ENCODE measurements around the gene TMEM259.
A peak's percentile ranks its signal among the peaks of the same experiment; 100 is the strongest.

TMEM259 gene

DNA sequence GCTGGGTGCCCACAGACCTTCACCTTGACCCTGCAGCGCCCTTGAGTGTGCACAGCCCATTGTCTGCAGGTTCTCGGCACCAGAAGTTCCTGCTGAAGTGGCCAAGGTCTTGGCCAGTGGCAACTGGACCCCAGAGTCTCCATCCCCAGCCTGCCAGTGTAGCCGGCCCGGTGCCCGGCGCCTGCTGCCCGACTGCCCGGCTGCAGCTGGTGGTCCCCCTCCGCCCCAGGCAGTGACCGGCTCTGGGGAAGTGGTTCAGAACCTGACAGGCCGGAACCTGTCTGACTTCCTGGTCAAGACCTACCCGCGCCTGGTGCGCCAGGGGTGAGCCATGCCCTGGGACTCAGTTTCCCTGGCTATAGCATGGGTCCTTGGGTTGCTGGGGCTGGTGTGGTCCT lies 34.1 kb upstream of the TMEM259 start:
- no peak for DNase-seq

- no peak for DNase-seq
Observed at GRCh38 chr19:1054102-1055027, 33.4 kb upstream of the TMEM259 start.

DNA sequence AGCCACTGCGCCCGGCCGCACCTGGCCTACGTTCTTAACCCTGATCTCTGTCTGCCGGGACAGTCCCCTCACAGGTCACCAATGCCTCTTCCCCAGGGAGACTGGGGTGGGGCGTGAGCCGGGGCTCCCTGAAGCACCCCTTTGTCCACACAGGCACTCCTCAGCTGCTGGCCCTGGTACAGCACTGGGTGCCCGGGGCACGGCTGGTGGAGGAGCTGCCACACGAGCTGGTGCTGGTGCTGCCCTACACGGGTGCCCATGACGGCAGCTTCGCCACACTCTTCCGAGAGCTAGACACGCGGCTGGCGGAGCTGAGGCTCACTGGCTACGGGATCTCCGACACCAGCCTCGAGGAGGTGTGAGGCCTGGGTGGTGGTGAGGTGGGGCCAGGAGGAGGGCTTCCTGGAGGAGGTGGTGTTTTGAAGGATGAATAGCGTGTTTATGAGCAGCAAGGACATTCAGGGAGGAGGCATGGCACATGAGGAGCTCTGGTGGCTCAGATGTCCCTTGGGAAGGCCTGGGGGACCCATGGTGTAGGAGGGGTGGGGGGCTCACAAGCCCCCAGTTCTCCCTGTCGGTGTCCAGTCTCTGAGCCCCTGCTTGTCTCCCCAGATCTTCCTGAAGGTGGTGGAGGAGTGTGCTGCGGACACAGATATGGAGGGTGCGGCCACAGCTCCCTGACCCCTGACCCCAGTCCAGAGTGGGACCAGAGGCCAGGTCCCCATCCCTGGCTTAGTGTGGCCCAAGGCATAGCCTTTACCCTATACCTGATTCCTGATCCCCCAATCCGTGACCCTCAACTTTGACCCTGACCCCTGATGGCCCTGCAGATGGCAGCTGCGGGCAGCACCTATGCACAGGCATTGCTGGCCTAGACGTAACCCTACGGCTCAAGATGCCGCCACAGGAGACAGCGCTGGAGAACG lies 32.5 kb upstream of the TMEM259 start:
- DNase-seq, result no peak

DNA sequence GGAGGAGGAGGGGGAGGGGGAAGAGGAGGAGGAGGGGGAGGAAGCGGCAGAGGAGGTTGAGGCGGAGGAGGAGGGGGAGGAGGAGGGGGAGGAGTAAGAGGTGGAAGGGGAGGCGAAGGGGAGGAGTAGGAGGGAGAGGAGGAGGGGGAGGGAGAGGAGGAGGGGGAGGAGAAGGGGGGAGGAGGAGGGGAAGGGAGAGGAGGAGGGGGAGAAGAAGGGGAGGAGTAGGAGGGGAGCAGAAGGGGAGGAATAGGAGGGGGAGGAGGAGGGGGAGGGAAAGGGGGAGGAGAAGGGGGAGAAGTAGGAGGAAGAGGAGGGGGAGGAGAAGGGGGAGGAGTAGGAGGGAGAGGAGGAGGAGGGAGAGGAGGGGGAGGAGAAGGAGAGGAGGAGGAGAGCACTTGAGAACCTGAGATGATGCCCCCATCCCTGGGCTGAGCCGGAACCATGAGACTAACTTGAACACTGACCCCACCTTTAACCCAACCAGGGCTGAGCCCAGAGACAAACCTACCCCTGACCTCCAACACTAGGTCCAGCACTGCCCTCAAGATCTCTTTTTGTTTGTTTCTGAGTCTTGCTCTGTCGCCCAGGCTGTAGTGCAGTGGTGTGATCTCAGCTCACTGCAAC lies 31.5 kb upstream of the TMEM259 start:
- DNase-seq, result no peak

GRCh38 chr19:1051791-1052190 lies 30.9 kb upstream of the TMEM259 start:
- DNase-seq, result no peak

DNA sequence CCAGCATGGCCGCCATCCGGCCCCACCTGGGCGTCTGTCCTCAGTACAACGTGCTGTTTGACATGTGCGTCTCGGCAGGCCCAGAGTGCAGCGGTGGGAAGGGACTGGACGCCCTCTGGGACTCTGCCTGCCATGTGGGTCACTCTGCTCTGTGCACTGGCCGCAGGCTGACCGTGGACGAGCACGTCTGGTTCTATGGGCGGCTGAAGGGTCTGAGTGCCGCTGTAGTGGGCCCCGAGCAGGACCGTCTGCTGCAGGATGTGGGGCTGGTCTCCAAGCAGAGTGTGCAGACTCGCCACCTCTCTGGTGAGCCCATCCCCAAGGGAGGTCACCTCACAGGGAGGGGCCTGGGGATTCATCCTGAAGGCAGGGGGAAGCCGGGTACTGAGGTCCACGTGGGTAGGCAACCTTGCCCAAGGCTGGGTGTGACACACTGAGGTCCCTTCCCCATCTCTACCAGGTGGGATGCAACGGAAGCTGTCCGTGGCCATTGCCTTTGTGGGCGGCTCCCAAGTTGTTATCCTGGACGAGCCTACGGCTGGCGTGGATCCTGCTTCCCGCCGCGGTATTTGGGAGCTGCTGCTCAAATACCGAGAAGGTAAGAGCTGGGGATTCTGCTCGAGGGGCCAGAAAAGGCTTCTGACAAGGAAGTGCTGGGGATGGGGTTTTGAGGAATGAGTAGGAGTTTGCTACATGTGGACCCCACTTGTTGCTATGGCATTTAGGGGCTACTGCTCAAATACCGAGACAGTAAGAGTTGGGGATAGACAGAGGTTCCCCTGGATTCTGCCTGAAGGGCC lies 30.3 kb upstream of the TMEM259 start:
- no peak for DNase-seq

DNA sequence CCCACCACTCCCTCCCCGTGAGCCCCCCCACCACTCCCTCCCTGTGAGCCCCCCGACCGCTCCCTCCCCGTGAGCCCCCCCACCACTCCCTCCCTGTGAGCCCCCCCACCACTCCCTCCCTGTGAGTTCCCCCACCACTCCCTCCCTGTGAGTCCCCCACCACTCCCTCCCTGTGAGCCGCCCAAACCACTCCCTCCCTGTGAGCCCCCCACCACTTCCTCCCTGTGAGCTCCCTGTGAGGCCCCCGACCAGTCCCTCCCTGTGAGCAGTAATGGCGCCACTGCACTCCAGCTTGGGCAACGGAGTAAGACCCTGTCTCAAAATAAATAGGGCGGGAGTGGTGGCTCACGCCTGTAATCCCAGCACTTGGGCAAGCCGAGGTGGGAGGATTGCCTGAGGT lies 28.9 kb upstream of the TMEM259 start:
- DNase-seq, result no peak

DNA sequence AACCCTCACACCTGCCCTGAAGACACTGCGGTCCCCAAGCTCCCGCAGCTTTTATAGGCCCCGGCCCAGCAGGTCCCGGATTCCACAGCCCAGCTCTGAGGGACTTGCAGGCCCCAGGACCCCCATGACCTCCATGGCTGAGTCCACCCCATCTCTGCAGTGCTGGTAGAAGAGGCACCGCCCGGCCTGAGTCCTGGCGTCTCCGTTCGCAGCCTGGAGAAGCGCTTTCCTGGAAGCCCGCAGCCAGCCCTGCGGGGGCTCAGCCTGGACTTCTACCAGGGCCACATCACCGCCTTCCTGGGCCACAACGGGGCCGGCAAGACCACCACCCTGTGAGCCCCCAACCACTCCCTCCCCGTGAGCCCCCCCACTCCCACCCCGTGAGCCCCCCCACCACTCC lies 28.2 kb upstream of the TMEM259 start:
- no peak for DNase-seq

- DNase-seq, result no peak
Observed at GRCh38 chr19:1047696-1048147, 26.8 kb upstream of the TMEM259 start.

DNA sequence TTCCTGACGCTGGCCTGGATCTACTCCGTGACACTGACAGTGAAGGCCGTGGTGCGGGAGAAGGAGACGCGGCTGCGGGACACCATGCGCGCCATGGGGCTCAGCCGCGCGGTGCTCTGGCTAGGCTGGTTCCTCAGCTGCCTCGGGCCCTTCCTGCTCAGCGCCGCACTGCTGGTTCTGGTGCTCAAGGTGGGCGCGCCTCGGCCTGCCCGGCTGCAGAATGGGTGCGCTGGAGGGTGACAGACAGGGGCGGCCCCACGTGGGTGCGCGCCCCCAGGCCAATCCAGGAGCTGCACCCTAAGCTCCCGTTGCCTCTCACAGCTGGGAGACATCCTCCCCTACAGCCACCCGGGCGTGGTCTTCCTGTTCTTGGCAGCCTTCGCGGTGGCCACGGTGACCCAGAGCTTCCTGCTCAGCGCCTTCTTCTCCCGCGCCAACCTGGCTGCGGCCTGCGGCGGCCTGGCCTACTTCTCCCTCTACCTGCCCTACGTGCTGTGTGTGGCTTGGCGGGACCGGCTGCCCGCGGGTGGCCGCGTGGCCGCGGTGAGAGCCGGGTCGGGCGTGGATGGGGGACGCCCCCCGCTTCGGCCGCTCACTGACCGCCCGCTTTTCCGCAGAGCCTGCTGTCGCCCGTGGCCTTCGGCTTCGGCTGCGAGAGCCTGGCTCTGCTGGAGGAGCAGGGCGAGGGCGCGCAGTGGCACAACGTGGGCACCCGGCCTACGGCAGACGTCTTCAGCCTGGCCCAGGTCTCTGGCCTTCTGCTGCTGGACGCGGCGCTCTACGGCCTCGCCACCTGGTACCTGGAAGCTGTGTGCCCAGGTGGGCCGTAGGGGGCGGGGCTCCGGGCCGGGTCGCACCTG lies 26.1 kb upstream of the TMEM259 start:
- no peak for DNase-seq

GRCh38 chr19:1046117-1046626 lies 25.2 kb upstream of the TMEM259 start:
- DNase-seq, result no peak

DNA sequence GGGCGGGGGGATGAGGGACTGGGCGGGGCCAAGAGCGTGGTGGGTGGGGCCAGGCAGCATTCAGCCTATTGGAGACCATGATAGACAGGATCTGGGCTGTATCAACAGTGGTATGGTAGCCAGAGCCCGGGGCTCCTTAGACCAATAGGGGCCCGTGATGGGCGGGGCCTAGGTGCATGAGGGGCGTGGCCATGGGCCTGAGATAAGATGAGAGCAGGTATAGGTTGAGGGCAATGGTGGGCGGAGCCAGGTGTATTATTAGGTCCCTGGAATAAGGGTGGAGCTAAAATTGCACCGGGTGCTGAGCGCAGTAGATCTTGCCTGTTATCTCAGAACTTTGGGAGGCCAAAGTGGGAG lies 24.3 kb upstream of the TMEM259 start:
- DNase-seq, result peak; percentile 62

- no peak for DNase-seq
Observed at GRCh38 chr19:1042689-1043511, 22.0 kb upstream of the TMEM259 start.

GRCh38 chr19:1041835-1042685 lies 21.1 kb upstream of the TMEM259 start:
- DNase-seq, result no peak

- DNase-seq, result no peak
Observed at GRCh38 chr19:1041272-1041834, 20.4 kb upstream of the TMEM259 start.

GRCh38 chr19:1040476-1041271 lies 19.8 kb upstream of the TMEM259 start:
- peak; percentile 80 for DNase-seq

- peak; percentile 91 for DNase-seq
Observed at GRCh38 chr19:1039646-1040475, 18.9 kb upstream of the TMEM259 start, which contains the start of gene ABCA7. TSS of gene ABCA7 (plus strand) at chr19:1040107. CDS start at chr19:1041362, 1,255 bp downstream.
